Activated T-cell treated with anti-CD3 and anti-CD28 coated beads, Interleukin-2, amount 50 U/mL, for 24 hours (primary cell): ENCODE measurements around the gene MAB21L2.
"Not testable (repeated sequence)": the region's sequence is repeated elsewhere in the genome, so short reads cannot be mapped to it uniquely, and the experiment has no call there.

Experiments
- DNase-seq: peaks from one replicate; pipeline ENCODE4 v3.0.0-alpha.2; 2020
- H3K27ac Mint-ChIP-seq: 2 replicates; pipeline ENCODE4 v1.8.0; 2020; ENCODE audit warnings: mild to moderate bottlenecking, mixed read lengths
- H3K27me3 Mint-ChIP-seq: 2 replicates; pipeline ENCODE4 v1.8.0; 2020; ENCODE audit warnings: mixed read lengths
- H3K36me3 Mint-ChIP-seq: 2 replicates; pipeline ENCODE4 v1.8.0; 2020; ENCODE audit warnings: low read depth, mixed read lengths
- H3K4me1 Mint-ChIP-seq: 2 replicates; pipeline ENCODE4 v1.8.0; 2020; ENCODE audit warnings: low read depth, mixed read lengths
- H3K4me3 Mint-ChIP-seq: 2 replicates; pipeline ENCODE4 v1.8.0; 2020; ENCODE audit warnings: mild to moderate bottlenecking, moderate library complexity, mixed read lengths
- H3K9me3 Mint-ChIP-seq: 2 replicates; pipeline ENCODE4 v1.8.0; 2020; ENCODE audit warnings: mixed read lengths

MAB21L2 gene

DNA sequence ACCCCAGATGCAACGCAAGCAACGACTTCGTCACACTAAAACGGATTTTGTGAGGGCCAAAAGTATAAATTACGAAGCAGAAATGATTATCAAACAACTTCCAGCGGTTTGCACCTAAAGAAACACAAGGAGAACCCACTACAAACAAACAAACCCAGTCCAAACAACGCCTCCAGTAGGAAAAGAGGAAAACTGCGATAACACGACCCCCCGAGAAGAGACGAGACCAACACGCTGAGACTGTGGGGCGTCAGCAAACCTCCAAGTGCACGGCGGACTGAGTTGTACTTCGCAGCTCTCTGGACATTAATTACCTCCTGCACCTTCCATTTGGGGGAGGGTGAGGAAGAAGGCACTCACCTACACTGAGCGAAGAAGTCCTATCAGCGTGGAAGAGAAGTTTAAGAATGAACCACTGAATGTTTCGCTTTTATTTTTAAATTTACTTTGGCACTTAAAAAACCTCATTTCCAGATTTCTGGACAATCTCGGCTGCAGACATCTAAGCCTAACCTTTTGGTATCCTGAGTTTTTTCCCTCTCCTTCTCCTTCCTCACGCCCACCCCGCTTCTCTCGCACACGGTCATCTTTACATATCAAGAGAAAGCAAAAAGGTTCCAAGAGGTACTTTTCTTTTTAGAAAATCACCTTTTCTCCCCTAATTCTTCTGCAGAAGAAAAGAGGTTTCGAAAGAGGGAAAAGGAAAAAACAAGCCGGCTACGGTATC is at the start of gene MAB21L2:
TSS of gene MAB21L2 (plus strand) at position 6 of the 727 bp plus-strand sequence. CDS start 879 bp downstream, outside the sequence.
- no peak for DNase-seq
- Mint-ChIP-seq H3K9me3 (peaks cover 2% of the 10 kb centered on the region), H3K4me1 (no peaks in the 10 kb centered on the region), H3K4me3 (no peak within 1 kb of the TSS), H3K36me3 (peaks cover 81% of the 10 kb centered on the region), H3K27ac (no peak within 1 kb of the TSS), H3K27me3 (no peaks in the 10 kb centered on the region)

DNA sequence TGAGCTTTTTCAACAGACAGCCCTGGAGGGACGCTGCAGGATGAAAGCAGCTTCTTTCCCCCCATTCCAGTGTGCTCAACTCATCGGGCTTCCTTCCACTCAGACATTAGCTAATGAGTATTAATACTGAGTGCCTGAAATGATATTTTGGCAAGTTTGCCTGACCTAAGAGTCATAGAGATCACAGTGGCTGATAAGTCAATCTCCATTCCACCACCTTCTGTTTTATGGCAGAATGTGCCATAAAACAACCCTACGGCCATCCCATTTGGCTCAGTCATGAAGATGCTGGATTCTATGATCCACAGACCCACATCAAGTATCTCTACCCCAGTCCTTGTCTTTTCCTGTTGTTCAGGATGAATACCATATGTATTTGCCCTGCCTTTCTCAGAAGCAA is 48.3 kb upstream of the MAB21L2 start:
- DNase-seq, result no peak
- H3K27ac Mint-ChIP-seq, result no peak overlapping the region
- H3K36me3 Mint-ChIP-seq, result peaks cover 17% of the 10 kb centered on the region
- H3K4me1 Mint-ChIP-seq, result no peaks in the 10 kb centered on the region
- H3K9me3 Mint-ChIP-seq, result no peaks in the 10 kb centered on the region
- no peaks in the 10 kb centered on the region for H3K27me3 Mint-ChIP-seq
- no peak overlapping the region for H3K4me3 Mint-ChIP-seq

DNA sequence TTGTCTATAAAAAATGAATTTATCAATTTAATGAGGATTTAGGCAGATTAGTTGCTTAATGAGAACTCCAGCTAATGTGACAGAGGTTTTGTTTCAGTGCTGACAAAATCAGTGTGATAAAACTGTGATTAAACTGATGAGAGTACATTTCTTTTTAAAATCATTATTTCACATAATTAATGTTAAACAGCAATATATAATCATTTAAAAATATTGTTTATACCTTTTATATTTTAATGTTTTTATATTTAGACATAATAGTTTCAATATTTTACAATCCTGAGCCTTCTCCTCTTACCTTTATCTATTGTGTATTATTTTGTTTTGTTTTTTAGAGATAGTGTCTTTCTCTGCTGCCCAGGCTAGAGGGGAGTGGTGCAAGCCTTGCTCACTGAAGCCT is 47.1 kb upstream of the MAB21L2 start:
- Mint-ChIP-seq H3K36me3 (peaks cover 19% of the 10 kb centered on the region), H3K9me3 (no peaks in the 10 kb centered on the region), H3K27me3 (no peaks in the 10 kb centered on the region), H3K4me1 (no peaks in the 10 kb centered on the region), H3K4me3 (no peak overlapping the region), H3K27ac (no peak overlapping the region)
- DNase-seq, result no peak

DNA sequence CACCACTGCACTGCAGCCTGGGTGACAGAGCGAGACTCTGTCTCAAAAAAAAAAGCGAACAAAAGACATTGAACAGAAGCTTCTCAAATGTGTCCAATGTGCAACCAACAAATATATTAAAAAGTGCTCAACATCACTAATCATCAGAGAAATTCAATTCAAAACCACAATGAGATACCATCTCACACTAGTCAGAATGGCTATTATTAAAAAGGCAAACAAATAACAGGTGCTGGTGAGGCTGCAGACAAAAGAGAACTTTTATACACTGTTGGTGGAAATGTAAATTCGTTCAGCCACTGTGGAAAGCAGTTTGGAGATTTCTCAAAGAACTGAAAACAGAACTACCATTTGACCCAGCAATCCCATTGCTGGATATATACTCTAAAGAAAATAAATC is 44.0 kb upstream of the MAB21L2 start:
- not testable (repeated sequence) for H3K9me3 Mint-ChIP-seq, H3K4me1 Mint-ChIP-seq, H3K27ac Mint-ChIP-seq, DNase-seq, H3K27me3 Mint-ChIP-seq, H3K4me3 Mint-ChIP-seq
- H3K36me3 Mint-ChIP-seq, result peaks cover 11% of the 10 kb centered on the region

- peaks cover 3% of the 10 kb centered on the region for H3K4me1 Mint-ChIP-seq
- no peaks in the 10 kb centered on the region for H3K27me3 Mint-ChIP-seq
- DNase-seq, result no peak
- no peaks in the 10 kb centered on the region for H3K9me3 Mint-ChIP-seq
- peaks cover 10% of the 10 kb centered on the region for H3K36me3 Mint-ChIP-seq
- H3K27ac Mint-ChIP-seq, result no peak overlapping the region
- no peak overlapping the region for H3K4me3 Mint-ChIP-seq
Observed at GRCh38 chr4:150540536-150540935, 41.4 kb upstream of the MAB21L2 start.

GRCh38 chr4:150540959-150541360 is 41.0 kb upstream of the MAB21L2 start:
- Mint-ChIP-seq H3K9me3 (no peaks in the 10 kb centered on the region), H3K27ac (no peak overlapping the region), H3K36me3 (peaks cover 9% of the 10 kb centered on the region), H3K4me3 (no peak overlapping the region), H3K4me1 (peaks cover 3% of the 10 kb centered on the region), H3K27me3 (no peaks in the 10 kb centered on the region)
- no peak for DNase-seq

DNA sequence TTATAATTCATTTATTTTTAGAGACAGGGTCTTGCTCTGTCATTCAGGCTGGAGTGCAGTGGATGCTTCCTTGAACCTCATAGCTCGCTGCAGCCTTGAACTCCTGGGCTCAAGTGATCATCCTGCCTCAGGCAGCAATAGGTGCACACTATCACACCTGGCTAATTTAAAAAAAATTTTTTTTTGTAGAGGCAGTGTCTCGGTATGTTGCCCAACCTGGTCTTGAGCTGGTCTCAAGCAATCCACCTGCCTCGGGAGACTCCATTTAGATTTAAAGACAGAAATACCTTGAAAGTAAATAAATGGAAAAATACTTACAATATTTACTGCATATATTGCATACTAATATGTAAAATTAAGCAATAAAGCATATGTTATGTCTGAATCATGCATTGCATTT is 40.3 kb upstream of the MAB21L2 start:
- DNase-seq, result no peak
- no peak overlapping the region for H3K4me3 Mint-ChIP-seq
- peaks cover 3% of the 10 kb centered on the region for H3K4me1 Mint-ChIP-seq
- H3K27ac Mint-ChIP-seq, result no peak overlapping the region
- H3K36me3 Mint-ChIP-seq, result peaks cover 8% of the 10 kb centered on the region
- no peaks in the 10 kb centered on the region for H3K9me3 Mint-ChIP-seq
- no peaks in the 10 kb centered on the region for H3K27me3 Mint-ChIP-seq

DNA sequence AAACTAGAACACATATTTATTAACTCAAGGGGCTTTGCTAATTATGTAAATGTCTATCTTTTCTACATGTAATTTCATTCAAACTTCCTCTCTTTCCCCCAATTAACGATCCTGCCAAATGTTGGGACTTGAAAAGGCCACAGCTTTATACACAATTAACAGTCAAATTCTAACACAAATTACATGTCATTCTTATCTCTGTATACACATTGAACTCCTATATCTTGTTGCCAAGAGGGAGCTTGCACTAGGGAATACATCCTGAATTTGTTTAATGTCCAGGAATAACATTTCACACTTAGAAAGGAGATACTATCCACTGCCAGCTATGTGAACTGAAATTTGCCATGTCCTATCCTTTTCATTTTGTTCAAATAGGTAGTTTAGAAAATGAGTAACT is 38.9 kb upstream of the MAB21L2 start:
- H3K27ac Mint-ChIP-seq, result no peak overlapping the region
- no peak overlapping the region for H3K4me3 Mint-ChIP-seq
- H3K4me1 Mint-ChIP-seq, result peaks cover 3% of the 10 kb centered on the region
- no peaks in the 10 kb centered on the region for H3K27me3 Mint-ChIP-seq
- peaks cover 5% of the 10 kb centered on the region for H3K36me3 Mint-ChIP-seq
- H3K9me3 Mint-ChIP-seq, result no peaks in the 10 kb centered on the region
- no peak for DNase-seq

- Mint-ChIP-seq H3K4me3 (no peak overlapping the region), H3K27me3 (no peaks in the 10 kb centered on the region), H3K36me3 (peaks cover under 1% of the 10 kb centered on the region), H3K9me3 (no peaks in the 10 kb centered on the region), H3K27ac (no peak overlapping the region), H3K4me1 (no peaks in the 10 kb centered on the region)
- DNase-seq, result no peak
Observed at GRCh38 chr4:150546286-150546685, 35.7 kb upstream of the MAB21L2 start.

- DNase-seq, result no peak
- no peak overlapping the region for H3K27ac Mint-ChIP-seq
- H3K36me3 Mint-ChIP-seq, result peaks cover 9% of the 10 kb centered on the region
- no peaks in the 10 kb centered on the region for H3K9me3 Mint-ChIP-seq
- H3K4me1 Mint-ChIP-seq, result no peaks in the 10 kb centered on the region
- no peaks in the 10 kb centered on the region for H3K27me3 Mint-ChIP-seq
- H3K4me3 Mint-ChIP-seq, result no peak overlapping the region
Observed at GRCh38 chr4:150547154-150547838, 34.7 kb upstream of the MAB21L2 start.

GRCh38 chr4:150557811-150558210 is 24.1 kb upstream of the MAB21L2 start:
- not testable (repeated sequence) for H3K27ac Mint-ChIP-seq, H3K27me3 Mint-ChIP-seq, DNase-seq, H3K4me1 Mint-ChIP-seq, H3K4me3 Mint-ChIP-seq
- H3K36me3 Mint-ChIP-seq, result peaks cover 44% of the 10 kb centered on the region
- H3K9me3 Mint-ChIP-seq, result peaks cover 10% of the 10 kb centered on the region

DNA sequence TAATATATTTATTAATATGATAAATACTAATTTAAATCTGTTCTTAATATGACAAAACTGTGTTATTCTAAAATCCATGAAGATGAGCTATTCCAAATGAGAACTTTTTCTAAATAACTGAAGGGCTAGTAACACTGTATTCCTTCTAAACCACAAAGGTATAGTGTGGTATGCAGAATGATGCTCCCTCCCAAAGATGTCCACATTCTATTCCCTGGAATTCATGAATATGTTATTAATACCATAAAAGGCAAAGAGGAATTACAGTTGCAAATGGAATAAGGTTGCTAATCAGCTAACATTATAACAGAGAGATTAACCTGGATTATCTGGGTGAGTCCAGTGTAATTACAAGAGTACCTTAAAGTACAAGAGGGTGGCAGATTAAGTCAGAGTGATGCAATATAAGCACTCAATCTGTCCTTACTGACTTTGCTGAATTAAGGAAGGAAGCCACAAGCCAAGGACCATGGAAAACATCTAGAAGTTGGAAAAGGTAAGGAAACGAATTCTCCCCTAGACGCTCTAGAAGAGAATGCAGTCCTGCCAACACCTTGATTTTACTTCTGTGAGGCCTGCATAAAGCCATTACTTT is 20.7 kb upstream of the MAB21L2 start:
- Mint-ChIP-seq H3K36me3 (peaks cover 43% of the 10 kb centered on the region), H3K4me3 (no peak overlapping the region), H3K27me3 (no peaks in the 10 kb centered on the region), H3K9me3 (peaks cover 6% of the 10 kb centered on the region), H3K4me1 (no peaks in the 10 kb centered on the region), H3K27ac (no peak overlapping the region)
- DNase-seq, result no peak

GRCh38 chr4:150562250-150562649 is 19.7 kb upstream of the MAB21L2 start:
- no peak overlapping the region for H3K4me3 Mint-ChIP-seq
- no peak overlapping the region for H3K27ac Mint-ChIP-seq
- DNase-seq, result no peak
- no peaks in the 10 kb centered on the region for H3K4me1 Mint-ChIP-seq
- peaks cover 41% of the 10 kb centered on the region for H3K36me3 Mint-ChIP-seq
- H3K27me3 Mint-ChIP-seq, result no peaks in the 10 kb centered on the region
- H3K9me3 Mint-ChIP-seq, result peaks cover 6% of the 10 kb centered on the region

GRCh38 chr4:150562751-150563150 is 19.2 kb upstream of the MAB21L2 start:
- no peaks in the 10 kb centered on the region for H3K27me3 Mint-ChIP-seq
- no peaks in the 10 kb centered on the region for H3K4me1 Mint-ChIP-seq
- no peak overlapping the region for H3K4me3 Mint-ChIP-seq
- peaks cover 6% of the 10 kb centered on the region for H3K9me3 Mint-ChIP-seq
- DNase-seq, result no peak
- H3K27ac Mint-ChIP-seq, result no peak overlapping the region
- H3K36me3 Mint-ChIP-seq, result peaks cover 41% of the 10 kb centered on the region

- not testable (repeated sequence) for H3K4me3 Mint-ChIP-seq, H3K27me3 Mint-ChIP-seq, DNase-seq, H3K27ac Mint-ChIP-seq, H3K9me3 Mint-ChIP-seq, H3K4me1 Mint-ChIP-seq
- H3K36me3 Mint-ChIP-seq, result peaks cover 48% of the 10 kb centered on the region
Observed at GRCh38 chr4:150564967-150565366, 17.0 kb upstream of the MAB21L2 start.
